H1 (cell line): ENCODE data around the gene PTGES2. TPM values are rescaled to one million over a fixed set of nuclear protein-coding genes. Genes with fewer than 3 reads are reported as not detected.
A peak's percentile ranks its signal among the peaks of the same experiment; 100 is the strongest.

Source experiments
- CBX8 ChIP-seq: fragments of 300-800, 300-1000 bp; sonication (generic); IDR thresholded peaks from 2 replicates; pipeline ENCODE4 v1.7.1; 2016; ENCODE audit warnings: low read depth, low read length, borderline replicate concordance
- CHD7 ChIP-seq: fragments of 300-600 bp; sonication (generic); IDR thresholded peaks from 2 replicates; pipeline ENCODE4 v1.7.1; 2012; ENCODE audit warnings: low read length, moderate library complexity, mild to moderate bottlenecking, inconsistent platforms; ENCODE audit not compliant: insufficient replicate concordance
- NANOG ChIP-seq: IDR thresholded peaks from 2 replicates; pipeline ENCODE4 v1.6.1; 2011; ENCODE audit warnings: low read length, low read depth, mild to moderate bottlenecking, inconsistent platforms; ENCODE audit not compliant: insufficient read depth, poor library complexity, severe bottlenecking
- RAD21 ChIP-seq, 2 experiments: IDR thresholded peaks in 1 of 2; conservative IDR thresholded peaks in 1 of 2; 2 replicates each; pipeline ENCODE4 v1.6.1; 2011; ENCODE audit warnings: low read depth in 2 of 2, low read length in 2 of 2, improper control_type of control experiment in 1 of 2, inconsistent platforms in 1 of 2, mild to moderate bottlenecking in 1 of 2, moderate library complexity in 1 of 2
- SAP30 ChIP-seq: fragments of 300-600 bp; sonication (generic); IDR thresholded peaks from 2 replicates; pipeline ENCODE4 v1.7.1; 2012; ENCODE audit warnings: low read length, moderate library complexity, mild to moderate bottlenecking, inconsistent platforms; ENCODE audit not compliant: insufficient read depth, insufficient replicate concordance
- SIRT6 ChIP-seq: IDR thresholded peaks from one replicate; pipeline ENCODE4 v1.7.1; 2012; ENCODE audit warnings: low read length, inconsistent platforms
- TAF1 ChIP-seq: IDR thresholded peaks from 2 replicates; pipeline ENCODE4 v1.6.1; 2011; ENCODE audit warnings: mild to moderate bottlenecking, low read depth, low read length
- TCF12 ChIP-seq: IDR thresholded peaks from 2 replicates; pipeline ENCODE4 v1.6.1; 2011; ENCODE audit warnings: low read depth, mild to moderate bottlenecking, low read length
- YY1 ChIP-seq: IDR thresholded peaks from 2 replicates; pipeline ENCODE4 v1.6.1; 2011; ENCODE audit warnings: low read depth, mild to moderate bottlenecking, low read length
- polyA plus RNA-seq, 7 experiments: library from polyadenylated mRNA; depleted of rRNA in 3 of 7; stranded (reverse) in 5 of 7; unstranded in 2 of 7; fragments of >200 nt in 5 of 7; fragments of 200-250 nt in 2 of 7; gene quantifications; 1 replicate in 5 of 7; 2 replicates in 1 of 7; 4 replicates in 1 of 7; pipeline versions ENCODE4 v1.2.1 to v1.2.3, GENCODE V29; 2011 to 2013; ENCODE audit warnings: missing spikeins in 2 of 7, mixed read lengths in 2 of 7
- total RNA-seq: library from RNA; stranded (reverse); fragmentation: NEBNext Ultra II Directional; extraction: Animal tissue kit (Norgen Biotek cat#: 25700); gene quantifications from 2 replicates; pipeline ENCODE4 v1.2.1, GENCODE V29; 2021

The PTGES2 gene
- total and polyA plus RNA-seq, 2 of the 8 experiments (the other 6 are each of a cell fraction or from before 2014, with no cell fraction given): 80.7 to 81.2 TPM

- TF ChIP-seq CHD7 (no peak), TAF1 (peak; percentile 91), NANOG (peak; percentile 33), TCF12 (no peak), SAP30 (peak; percentile 77), CBX8 (no peak), YY1 (peak; percentile 80), SIRT6 (no peak), RAD21 (IDR thresholded peaks at IDR 0.05 in 1 of 2, conservative IDR thresholded peaks at IDR 0.05 in 1 of 2; ENCODE audit: low read depth in 2 of 2, low read length in 2 of 2) (no peak)
Measured at GRCh38 chr9:128098297-128099230, 29.0 kb downstream of the PTGES2 start (continued).
